KG1 (cell line): ENCODE measurements around the gene IL34.

Experiments used
- DNase-seq: peaks from one replicate; lab custom pipeline; 2025; lab: John Stamatoyannopoulos, UW

IL34 gene

DNA sequence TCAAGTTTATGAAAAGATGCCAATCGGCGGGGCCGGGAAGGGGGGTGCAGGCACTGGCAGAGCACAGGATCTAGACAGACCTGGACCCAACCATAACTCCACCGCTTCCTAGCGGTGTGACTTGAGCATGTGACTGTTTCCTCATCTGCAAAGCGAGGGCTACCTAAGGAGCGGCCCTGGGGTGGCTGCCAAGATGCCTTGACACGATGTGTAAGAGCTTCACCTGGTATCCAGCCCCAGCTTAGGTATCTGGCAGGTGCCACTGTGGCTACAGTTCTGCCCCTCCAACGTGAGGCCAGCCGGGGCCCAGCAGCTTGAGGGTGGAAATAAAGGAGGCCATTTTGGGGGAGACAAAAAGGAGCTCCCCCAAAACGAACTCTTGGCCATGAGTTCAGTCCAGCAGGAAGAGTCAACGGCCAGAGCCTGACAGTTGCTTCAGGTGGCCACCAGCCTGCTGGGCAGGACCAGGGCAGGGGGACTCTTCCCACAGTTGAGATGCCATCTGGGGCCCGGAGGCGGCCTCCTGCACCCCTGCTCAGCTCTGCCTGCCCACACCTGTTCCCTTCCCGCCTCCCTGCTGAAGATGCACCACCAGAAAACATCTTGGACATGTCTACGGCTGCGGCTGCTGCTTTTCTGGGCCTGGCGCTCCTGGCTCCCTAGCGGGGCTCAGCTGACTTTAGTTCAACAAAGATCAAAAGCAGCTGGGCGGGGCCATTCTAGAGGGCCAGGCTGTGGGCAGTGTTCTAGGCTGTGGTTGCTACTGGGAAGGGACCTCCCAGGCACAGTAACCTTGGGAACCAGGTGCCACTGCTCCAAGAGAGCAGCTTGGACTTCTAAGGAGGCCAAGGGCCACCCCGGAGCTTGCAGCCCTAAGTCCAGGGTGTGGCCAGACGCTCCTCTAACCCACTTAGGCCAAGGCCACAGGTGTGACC lies 42.9 kb downstream of the IL34 start:
- no peak for DNase-seq

DNA sequence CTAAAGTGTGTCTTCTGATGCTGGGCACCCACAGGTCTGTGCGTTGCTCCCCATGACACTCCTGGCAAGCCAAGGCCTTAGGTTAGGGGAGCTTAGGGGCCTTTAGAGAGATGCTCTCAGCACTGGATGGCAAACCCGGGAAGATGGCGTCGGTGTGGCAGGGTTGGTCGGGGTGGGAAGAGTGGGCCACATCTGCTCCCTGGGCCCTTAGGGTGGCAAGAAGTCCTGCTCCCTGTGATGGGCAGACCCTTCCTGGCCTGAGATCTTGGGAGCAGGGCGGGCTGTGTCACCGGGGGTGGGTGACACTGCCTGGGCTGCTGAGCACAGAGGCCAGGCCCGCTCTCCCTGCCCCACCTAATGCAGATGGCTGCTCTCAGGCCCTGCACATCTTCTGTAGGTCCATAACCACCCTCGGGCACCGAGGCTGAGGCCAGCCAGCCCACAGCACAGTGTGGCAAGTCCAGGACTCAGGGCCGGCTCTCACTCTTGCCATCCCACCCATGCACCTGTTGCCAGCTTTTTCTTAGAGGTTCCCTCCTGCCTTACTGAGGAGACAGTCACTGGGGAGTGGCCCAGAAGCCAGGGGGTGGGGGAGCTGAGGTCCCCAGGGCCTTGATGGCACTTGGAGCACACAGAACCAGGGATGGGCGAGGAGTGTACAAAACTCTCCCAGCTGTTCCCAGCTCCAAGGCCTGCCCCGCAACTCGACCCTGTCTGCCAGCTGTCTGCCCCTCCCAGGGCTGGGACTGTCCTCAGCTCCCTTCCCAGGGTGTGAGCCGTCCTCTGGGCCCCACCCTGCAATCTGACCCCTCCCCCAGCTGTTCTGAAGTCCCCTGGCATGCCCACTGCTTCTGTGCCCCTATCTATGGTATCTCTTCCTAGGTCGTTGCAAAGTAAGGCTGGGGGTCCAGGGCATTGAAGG lies 43.9 kb downstream of the IL34 start:
- DNase-seq: no peak

DNA sequence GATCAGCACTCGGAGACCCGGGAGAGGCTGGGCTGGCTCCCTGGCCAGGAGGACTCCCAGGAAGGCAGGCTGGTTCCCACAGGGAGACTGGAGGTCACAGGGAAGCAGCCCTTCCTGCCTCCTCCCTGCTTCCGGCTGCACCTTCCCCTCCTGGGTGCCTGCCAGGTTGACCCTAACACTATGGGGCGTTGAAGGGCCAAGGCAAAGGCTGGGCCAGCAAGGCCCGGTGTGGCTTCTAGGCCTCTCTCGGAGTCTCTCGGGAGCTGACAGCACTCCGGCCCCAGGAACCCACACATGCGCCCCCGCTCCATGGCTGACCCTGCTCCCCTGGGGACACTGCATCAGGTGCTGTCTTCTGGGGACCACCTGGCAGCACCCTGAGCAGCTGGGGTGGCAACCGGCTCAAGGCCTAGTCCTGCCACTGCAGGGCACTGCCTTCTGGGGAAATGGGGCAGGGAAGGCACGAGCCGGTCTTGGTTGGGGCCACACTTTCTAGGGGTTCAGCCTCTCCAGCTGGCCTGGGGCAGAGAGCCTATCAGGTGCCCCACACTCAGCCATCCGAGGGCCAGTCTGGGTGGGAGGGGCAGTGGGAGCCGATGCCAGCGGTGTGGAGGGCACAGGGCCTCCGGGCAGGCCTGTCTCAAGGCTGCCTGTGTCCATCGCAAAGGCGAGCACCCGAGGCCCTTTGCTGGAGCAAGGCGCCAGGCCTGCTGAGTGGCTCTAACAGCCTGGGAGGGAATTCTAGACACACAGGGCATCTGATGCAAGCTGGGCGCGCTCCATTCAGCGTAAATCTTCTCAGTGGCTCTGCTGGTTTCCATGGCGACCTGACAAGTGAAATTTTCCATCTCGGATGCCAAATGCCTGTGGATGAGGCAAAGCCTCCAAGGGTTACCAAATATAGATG lies 45.1 kb downstream of the IL34 start:
- no peak for DNase-seq

DNA sequence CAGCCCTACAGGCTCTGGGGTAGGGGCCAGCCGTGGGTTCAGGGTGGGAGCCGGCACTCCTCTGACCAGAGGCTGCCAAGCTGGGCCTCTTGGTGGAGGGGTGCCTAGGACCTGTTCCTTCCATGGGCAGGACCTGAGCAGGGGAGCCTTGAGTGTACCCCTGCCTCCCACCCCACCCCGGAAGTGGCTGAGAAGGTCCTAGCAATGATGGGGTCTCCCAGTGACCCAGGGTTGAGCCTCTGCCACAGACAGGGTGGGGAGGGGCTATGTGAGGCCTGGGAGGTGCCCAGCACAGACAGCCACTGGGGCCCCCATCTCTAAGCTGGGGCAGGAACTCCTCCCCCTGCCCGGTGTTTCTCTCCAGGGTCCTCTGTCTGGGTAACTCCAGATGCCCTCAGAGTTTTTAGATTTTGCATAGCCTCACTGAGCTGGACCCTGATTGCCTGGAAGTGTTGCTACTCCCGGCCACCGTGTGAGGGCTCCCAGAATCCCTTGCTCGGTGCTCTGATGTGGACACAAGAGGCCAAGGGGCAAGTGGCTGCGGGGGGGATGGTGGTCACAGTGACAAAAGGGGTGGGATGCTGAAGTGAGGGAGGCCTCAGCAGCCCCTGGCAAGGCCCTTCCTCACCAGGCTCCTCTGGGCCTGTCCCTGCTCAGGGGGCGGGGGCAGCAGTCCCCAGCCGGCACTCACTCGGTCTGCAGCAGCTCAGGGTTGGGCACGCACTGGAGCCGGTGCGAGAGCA lies 45.9 kb downstream of the IL34 start:
- DNase-seq: no peak

DNA sequence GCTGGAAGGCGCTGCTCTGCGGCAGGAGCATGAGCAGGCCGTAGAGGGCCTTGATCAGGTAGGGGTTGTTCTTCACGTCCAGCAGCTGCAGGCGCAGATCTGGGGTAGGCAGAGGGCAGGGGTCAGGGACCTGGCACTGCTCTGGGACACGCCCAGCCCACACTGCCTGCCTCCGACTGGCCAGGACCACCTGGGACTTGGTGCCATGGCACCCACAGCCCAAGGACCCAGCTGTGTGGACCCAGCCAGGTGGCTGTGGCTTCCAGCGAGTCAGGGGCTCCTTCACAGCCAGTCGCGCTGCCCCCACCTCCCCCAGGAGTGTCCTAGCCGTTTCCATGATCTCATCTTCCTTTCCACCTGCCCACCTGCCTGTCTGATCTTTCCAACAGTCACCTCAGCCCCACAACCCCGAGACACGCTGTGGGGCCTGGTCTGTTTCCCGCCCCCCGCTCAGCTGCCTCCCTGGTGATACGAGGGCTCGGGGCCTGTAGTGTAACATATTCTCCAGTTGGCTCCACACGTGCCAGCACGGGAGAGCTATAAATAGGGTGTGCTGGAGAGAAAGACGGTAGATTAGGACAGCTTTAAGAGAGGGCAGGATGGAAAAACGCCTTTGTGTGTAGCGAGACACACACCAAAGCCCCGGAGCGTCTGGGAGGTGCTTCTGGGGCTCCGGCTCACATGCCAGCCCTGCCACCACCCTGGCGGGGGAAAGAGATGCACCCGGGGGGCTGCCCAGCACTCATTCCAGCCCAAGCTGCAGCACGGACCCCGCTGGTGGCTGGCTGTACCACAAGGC lies 46.7 kb downstream of the IL34 start:
- DNase-seq: no peak

DNA sequence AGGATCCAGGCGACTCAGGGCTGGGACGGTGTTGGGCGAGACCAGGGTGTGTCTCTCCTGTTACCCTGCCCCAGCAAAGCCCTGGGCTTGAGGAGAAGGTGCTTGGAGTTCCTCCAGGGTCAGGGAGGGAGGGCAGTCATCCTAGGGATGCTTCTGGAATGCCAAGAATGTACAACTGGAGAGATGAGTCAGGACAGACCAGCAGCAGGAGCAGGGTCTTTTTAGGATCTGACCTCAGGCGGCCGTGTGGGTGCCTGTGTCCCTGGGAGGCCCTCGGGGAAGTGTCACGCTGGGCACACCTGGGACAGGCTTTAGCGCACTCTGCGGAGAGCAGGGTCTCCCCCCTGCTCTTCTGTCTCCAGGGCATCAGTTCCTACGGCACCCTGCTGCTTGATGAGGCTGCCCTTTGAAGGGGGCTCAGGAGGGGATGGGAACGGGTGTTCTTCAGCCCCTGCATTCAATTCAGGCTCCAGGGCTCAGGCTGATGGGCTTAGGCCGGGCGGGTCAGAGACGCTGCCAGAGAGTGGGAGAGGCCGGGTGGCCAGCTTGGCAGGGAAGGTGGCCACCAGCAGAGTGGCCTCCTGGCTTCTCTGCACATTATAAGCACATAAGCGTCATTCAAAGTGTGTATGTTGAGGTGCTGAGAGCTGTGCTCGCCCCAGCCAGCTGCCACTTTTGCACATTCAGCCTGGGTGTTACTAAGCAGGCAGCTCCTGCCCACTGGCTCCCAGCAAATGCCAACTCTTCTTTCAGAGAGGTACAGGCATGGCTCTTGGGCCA lies 47.9 kb downstream of the IL34 start:
- no peak for DNase-seq

DNA sequence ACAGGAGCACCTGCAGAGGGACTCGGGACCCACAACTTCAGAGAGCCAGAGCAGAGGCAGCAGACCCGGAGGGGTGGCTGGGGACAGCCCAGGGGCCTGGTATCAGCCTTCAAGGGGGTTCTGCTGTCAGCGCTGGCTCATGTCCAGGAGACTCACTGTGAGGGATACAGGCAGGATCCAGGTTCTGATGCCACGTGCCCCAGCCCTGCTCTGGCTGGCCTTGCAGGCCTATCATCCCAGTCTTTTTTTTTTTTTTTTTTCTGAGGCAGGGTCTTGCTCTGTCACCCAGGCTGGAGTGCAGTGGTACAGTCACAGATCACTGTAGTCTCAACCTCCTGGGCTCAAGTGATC lies 48.5 kb downstream of the IL34 start:
- DNase-seq: no peak

DNA sequence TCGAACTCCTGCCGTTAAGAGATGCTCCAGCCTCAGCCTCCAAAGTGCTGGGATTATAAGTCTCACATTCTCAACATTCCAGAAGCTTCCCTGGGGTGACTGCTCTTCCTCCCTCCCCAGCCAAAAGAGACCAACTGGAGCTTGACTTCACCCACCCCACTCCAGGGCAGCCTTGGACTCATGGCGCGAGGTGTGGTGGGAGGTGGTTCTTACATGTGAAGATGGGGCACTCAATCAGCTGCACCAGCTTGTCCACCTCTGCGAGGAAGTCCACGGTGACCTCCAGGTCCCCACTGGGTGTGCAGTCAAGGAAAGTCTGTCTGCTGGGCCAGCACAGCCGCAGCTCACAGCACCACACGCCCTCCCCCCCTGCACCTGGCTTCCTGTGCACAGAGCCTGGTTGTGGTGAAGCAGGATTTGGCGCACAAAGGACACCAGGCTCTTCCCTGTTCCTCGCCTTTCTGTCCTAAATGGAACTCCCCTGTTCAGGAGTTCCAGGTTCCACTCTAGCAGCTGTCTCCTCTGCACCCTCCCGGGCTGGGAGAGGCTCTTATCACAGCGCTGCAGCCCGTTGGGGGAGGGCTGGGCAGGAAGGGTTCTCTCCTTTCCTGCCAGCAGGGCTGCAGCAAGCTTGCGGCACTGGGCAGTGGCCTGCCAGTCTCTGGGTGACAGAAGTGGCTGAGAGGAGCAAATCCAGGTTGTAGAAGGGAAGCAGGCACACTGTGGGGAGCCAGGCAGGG lies 49.1 kb downstream of the IL34 start:
- DNase-seq: peak; percentile 36

DNA sequence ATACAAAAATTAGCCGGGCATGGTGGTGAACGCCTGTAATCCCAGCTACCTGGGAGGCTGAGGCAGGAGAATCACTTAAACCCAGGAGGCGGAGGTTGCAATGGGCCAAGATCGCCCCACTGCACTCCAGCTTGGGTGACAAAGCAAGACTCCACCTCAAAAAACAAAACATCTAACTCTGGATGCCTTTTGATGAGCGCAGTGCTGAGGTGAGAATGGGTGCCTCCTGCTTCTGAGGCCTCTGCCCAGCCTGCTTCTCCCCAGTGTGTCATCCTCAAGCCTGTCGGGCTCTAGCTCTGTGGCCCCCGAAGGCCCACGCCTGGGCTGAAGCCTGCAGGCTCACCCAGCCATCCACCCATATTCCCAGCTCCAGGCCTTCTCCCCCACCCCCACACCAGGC lies 50.0 kb downstream of the IL34 start:
- DNase-seq: no peak

DNA sequence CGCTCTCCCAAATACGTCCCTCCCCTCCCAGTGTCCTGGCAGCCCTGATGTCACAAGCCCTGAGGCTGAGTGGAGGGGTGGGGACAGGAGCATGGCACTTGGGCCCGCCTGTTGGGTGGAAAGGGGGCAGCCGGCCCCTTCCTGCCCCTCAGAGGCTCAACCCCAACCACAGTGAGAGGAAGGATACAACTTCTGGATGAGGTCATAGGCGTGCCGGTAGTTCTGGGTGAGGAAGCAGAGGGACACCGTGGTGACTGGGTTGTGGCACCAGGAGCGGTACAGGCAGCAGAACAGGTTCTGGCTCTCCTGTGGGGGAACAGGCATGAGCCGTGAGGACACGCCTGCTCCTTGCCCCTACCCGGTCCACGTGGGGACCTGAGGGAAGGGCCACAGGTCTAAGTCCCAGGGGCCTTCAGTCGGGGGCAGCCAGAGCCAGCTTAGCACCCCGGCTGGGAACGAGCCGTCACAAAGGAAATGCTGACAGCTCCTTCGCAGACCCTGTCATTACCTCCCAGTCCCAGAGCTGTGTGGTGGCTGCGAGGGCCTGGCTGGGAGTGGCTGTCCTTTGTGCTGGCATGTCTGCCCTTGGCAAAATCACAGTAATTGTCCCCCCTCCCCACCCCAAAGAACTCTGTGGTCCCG lies 50.7 kb downstream of the IL34 start:
- DNase-seq: peak; percentile 34

DNA sequence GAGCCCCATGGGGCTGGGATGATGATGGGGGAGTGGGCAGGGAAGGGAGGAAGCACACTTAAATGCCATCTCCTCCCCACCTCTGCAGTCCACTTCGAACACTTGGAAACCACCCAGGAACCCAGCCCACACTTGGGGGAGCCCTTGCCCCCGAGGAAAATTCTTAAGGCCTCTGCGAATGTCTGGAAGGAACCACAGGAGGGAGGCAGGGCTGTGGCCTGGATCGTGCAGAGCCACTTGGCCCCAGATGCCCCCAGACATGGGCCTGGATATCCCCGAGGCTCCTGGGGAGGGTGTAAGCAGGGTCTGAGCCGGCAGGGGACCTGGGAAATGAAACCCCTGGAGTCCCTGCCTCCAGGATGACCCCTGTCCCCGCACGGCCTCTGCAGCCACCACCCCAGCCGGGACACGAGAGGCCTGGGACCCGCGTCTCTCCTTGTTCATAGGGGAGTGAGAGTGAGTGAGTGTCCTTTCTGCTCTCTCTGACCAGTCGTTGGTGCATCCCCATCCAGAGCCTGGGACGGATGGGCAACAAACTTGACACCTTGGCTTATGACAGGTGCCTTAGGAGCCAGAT lies 51.3 kb downstream of the IL34 start:
- DNase-seq: no peak

DNA sequence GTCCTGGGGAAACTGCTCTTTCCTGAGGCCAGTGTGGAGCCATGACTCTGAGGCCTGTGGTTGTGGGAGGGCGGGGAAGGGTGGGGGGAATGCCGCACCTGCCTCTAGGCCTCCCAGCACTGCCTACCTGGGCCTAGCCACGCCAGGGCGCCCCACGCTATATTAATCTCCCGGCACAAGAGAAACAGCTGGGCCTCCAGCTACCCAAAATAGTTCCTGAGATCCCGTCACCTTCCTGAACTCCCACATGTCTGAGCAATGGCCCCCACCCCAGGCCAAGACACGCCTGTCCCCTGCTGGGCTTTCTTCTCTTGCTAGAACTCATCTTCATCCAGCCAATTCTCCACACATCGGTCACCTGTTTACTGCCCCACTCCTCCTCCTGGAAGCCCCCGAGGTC lies 52.5 kb downstream of the IL34 start:
- DNase-seq: no peak

DNA sequence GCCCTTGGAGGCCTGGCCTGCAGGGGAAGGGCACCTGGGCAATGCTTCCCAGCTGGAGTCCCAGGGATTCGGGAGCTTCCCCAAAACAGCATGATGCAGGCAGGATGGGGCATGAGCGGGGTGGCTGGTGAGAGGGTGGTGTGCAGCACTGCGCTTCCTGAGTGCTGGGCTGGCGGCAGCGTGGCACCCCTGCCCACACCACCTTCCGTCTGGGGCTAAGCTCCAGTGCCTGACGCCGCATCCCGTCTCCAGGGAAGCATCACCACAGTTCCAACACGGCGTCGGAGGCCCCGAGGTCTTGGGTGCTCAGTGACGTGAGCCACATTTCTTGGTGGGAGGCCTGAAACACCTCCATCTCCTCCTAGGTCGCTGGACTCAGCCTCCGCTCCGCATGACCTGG lies 53.3 kb downstream of the IL34 start:
- no peak for DNase-seq

DNA sequence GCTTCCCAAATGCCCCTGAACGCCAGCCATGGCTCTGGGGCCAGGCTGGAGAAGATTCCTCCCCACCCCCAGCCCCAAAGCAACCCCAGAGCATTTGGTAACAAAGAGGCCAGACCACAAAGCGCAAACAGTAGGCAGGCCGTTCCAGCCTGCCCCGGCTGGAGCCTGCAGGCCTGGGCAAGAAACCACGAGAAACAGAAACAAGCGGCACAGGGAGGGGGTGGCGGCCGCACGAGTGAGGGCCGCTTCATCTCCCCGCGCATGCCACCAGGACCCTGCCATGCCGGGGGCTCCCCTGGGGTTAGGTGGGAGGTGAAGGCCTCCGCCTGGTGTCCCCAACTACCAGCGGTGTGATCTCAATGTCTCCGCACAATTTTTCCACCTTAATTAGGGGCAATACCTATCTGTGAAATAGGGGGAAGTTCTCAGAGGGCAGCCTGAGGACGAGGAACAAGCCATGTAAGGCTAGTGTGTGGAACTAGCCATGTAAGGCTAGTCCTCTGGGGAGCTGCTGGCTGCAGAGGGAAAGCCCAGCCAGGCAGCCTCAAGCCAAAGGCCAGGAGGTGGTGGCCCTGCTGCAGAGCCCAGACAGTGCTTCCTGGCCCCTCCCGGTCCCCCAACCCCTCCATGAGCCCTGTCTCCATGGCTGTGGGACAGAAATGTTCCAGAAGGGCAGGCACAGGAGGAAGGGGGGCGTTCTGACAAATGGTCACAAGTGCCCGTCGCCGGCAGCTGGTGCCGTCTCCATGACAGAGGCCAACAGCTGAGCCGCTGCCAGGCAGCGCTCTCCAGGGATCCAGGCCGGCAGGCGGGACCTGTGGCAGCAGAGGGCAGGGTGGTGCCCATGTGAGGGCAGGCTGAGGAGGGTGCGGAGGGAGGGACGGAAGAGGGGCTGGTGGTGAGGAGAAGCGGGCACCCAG lies 54.0 kb downstream of the IL34 start:
- no peak for DNase-seq

DNA sequence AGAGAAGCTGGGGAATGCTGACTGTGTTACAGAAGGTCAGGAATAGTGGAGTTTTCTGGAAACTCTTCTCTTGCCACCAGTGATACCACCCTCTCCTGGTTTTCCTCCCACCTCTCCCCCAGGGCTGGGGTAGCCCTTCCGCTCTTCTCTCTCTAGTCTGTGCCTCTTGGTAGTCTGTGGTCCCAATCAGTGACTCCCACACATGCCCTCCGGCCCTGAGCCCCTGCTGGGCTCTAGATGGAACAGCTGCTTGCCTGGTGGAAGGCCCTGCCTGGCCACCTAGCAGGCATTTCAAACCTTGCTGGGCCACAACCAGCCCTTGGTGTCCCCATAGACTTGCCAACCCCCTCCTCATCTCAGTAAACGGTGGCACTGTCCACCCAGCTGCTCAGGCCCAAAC lies 54.7 kb downstream of the IL34 start:
- DNase-seq: no peak

DNA sequence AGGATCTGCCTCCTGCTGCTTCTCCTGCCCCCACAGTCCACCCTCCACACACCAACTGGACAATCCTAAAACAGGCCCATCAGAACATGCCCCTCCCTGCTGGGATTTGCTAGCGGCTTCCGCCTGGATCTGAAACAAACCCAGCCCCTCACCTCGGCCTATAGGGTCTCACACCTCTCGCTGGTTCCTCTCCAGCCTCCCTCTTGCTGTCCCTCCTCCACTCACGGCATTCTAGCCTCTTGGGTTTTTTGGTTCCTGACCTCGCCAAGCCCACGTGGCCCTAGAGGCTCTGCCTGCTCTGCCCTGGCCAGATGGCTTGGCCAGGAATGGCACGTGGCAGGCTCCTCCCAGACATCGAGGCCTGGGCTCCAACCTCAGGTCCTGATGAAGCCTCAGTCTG lies 55.2 kb downstream of the IL34 start:
- no peak for DNase-seq

DNA sequence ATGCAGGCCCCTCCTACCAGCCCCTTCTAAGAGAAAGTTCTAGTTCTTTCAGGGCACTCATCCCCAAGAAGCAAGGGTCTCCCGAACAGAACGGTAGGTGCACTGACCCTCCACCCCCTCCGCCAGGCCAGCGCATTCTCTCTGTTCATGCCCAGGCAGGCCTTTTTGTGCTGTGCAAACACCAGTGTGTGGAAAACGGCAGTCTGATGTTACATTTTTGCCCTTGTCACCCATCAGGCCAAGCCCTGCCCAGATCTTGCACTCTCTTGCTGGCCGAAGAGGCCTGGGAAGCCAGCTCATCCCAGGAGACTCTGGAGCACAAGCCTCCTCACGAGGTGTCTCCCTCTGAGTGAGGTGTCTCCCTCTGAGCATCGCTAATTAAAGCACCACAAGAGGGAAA lies 55.6 kb downstream of the IL34 start:
- no peak for DNase-seq
